ENCODE results near the gene KLF15. TPM values are rescaled to one million over a fixed set of nuclear protein-coding genes. Genes with fewer than 3 reads are reported as not detected.

KLF15 gene
- total RNA-seq, 2 experiments from 2014 or later, result not detected

- H3K4me3 Mint-ChIP-seq, result no peak overlapping the region
- DNase-seq, result no peak
- ChIA-PET CTCF (no interaction called here), POLR2A (interaction anchor here (0.6 kb wide), 1 partner anchor 154 kb away, joined by 3 read pairs; no protein-coding TSS in a partner anchor)
- no peaks in the 10 kb centered on the region for H3K4me1 Mint-ChIP-seq (ENCODE audit: low read depth)
- H3K36me3 Mint-ChIP-seq (ENCODE audit: low read depth), result no peaks in the 10 kb centered on the region
- H3K9me3 Mint-ChIP-seq (ENCODE audit: insufficient read depth), result no peaks in the 10 kb centered on the region
- H3K27me3 Mint-ChIP-seq (ENCODE audit: low read depth), result peaks cover 9% of the 10 kb centered on the region
- no peak for ATAC-seq
- H3K27ac Mint-ChIP-seq, result no peak overlapping the region
These were observed 21.1 kb upstream of the KLF15 start for GRCh38 chr3:126378341-126378751.

DNA sequence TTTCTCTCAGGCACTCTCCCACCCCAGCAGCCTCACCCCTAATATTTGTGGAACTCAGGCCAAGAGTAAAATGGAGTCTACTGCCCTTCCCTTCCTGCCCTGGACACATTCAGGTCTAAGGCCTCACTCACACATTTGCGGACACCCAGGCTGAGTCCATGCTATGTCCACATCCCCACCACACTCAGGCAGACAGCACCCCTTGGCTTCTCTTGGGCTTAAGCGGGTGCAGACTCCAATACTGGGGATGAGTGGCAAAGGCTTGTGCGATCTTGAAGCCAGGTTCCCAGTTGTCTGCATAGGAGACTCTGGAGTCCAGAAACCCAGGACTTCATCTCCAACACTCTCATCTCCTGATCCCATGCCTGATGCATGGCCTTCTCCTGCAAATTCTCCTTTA, 20.0 kb upstream of the KLF15 start:
- H3K9me3 Mint-ChIP-seq (ENCODE audit: insufficient read depth), result no peaks in the 10 kb centered on the region
- no peak for DNase-seq
- POLR2A ChIA-PET, result no interaction called here

DNA sequence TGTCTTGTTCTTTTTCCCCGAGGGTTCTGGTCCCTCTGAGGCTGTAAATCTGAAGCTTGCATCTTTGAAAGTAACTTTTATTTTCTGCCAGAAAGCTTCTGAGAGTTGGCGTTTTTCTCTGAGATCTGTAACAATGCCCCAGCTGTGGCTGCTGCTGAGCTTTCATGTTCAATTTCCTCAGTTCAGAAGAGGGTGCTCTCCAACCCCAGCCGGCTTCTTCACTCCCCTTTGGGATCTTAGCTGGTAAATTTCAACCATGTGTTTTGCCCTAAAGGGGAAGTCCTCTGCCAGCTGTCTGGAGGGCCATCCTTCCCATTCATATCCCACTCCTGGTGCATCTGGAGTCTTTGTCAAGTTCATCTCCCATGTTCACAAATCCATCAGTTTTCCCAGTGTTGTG, 19.2 kb upstream of the KLF15 start:
- no peak overlapping the region for H3K27ac Mint-ChIP-seq
- ChIA-PET CTCF (no interaction called here), POLR2A (no interaction called here)
- no peaks in the 10 kb centered on the region for H3K36me3 Mint-ChIP-seq (ENCODE audit: low read depth)
- no peak overlapping the region for H3K4me3 Mint-ChIP-seq
- ATAC-seq (no peak), DNase-seq (no peak)
- no peaks in the 10 kb centered on the region for H3K9me3 Mint-ChIP-seq (ENCODE audit: insufficient read depth)
- H3K27me3 Mint-ChIP-seq (ENCODE audit: low read depth), result peaks cover 1% of the 10 kb centered on the region
- H3K4me1 Mint-ChIP-seq (ENCODE audit: low read depth), result no peaks in the 10 kb centered on the region

More for the DNA sequence above, 20.0 kb upstream of the KLF15 start:
- H3K4me1 Mint-ChIP-seq (ENCODE audit: low read depth), result no peaks in the 10 kb centered on the region
- H3K4me3 Mint-ChIP-seq, result no peak overlapping the region
- H3K36me3 Mint-ChIP-seq (ENCODE audit: low read depth), result no peaks in the 10 kb centered on the region
- no peak overlapping the region for H3K27ac Mint-ChIP-seq
- CTCF ChIA-PET, result no interaction called here
- H3K27me3 Mint-ChIP-seq (ENCODE audit: low read depth), result peaks cover 5% of the 10 kb centered on the region
- ATAC-seq, result no peak

DNA sequence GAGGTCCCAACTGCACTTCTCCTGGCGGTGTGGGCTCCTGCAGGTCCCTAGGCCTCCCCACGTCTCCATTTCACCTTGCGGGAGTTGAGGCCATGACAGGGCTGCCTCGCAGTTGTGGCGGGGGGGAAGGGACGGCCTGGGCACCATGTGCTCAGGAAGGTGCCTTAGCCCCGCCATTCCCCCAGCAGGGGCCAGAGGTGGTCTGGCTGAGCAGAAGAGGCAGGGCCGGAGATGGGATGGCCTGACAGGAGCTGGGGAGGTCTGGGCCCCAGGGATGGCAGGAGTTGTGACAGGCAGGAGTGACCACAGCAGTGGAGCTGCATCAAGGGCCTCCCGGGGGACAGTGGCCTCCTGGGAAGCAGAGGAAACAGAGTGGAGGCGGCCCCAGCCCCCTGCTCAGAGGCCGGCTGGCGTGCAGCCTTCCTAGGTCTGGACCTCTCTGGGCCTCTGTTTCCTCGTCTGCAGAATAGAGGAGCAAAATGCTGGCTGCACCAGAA, 18.7 kb upstream of the KLF15 start:
- ChIA-PET CTCF (no interaction called here), POLR2A (no interaction called here)
- ATAC-seq (no peak), DNase-seq (no peak)
- Mint-ChIP-seq H3K27ac (no peak overlapping the region), H3K9me3 (ENCODE audit: insufficient read depth) (no peaks in the 10 kb centered on the region), H3K36me3 (ENCODE audit: low read depth) (no peaks in the 10 kb centered on the region), H3K4me1 (ENCODE audit: low read depth) (no peaks in the 10 kb centered on the region), H3K27me3 (ENCODE audit: low read depth) (peaks cover under 1% of the 10 kb centered on the region), H3K4me3 (no peak overlapping the region)

DNA sequence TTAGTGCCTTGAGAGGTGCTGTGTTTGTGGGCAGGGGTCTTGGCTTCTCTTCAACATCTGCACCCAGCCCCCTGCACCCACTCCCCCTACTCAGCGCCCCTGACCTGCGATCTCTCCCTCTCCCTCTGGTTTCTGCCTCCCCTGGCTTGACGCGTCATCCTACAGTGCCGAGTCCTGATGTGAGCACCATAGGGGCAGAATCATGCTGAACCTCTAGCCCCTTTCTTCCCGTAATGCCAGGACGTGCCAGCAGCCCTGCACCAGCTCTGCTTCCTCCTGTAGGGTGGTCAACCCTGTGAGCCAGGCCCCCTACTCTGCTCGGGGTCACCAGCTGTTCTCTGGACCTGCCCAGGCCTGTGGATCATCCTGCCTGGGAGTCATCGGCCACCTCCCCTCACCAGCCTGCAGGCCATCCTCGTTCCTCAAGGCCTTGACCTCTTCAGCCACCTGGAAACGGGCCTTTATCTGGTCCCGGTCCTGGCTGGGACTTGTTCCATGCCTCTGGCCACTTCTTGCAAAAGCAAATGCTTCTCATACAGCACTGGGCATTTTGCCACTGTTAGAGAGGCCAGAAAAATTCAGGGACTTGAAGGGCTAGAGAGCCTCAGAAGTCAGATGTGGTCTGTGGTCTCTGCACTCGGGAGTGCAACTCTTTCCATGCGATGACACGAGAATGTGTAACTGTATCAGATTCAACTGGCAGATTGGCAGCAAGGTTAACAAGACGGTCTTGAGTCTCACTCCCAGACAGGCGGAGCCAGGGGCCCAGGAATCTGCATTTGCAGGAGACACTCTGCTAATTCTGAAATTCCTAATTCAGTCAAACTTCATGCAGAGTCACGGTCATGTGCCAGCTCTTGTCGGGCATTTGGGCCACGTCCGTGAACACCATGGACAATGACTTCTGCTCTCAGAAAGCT, 16.7 kb upstream of the KLF15 start:
- POLR2A ChIA-PET, result no interaction called here
- DNase-seq, result no peak
- H3K36me3 Mint-ChIP-seq (ENCODE audit: low read depth), result no peaks in the 10 kb centered on the region
- no peak overlapping the region for H3K4me3 Mint-ChIP-seq
- no peaks in the 10 kb centered on the region for H3K9me3 Mint-ChIP-seq (ENCODE audit: insufficient read depth)
- H3K27ac Mint-ChIP-seq, result no peak overlapping the region
- no peaks in the 10 kb centered on the region for H3K4me1 Mint-ChIP-seq (ENCODE audit: low read depth)
- CTCF ChIA-PET, result no interaction called here
- H3K27me3 Mint-ChIP-seq (ENCODE audit: low read depth), result peaks cover under 1% of the 10 kb centered on the region
- no peak for ATAC-seq

DNA sequence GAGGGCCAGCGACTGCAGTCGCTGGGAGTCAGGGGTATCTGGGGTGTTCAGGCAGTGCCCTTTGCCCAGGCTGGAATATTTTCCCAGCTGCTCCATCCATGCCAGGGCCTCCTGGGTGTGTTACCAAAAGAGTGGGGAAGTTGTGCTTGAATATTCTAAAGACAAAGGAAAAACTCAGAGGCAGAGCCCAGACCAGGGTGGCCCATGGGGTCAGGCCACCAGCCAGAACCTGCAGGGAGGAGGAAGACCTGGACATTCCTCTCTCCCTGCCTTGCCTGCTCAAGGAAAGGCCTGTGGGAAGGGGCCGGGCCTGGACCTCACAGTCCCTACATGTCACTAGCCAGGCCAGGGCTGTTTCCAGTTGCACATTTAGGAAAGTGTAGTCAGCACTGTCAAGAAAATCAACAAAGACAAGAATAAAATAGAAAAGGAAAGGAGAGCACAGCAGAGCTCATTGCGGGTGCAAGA, 16.0 kb upstream of the KLF15 start:
- Mint-ChIP-seq H3K27ac (no peak overlapping the region), H3K36me3 (ENCODE audit: low read depth) (no peaks in the 10 kb centered on the region), H3K27me3 (ENCODE audit: low read depth) (peaks cover 2% of the 10 kb centered on the region), H3K9me3 (ENCODE audit: insufficient read depth) (no peaks in the 10 kb centered on the region), H3K4me3 (no peak overlapping the region), H3K4me1 (ENCODE audit: low read depth) (no peaks in the 10 kb centered on the region)
- no peak for DNase-seq
- POLR2A ChIA-PET, result no interaction called here
- CTCF ChIA-PET, result no interaction called here
- no peak for ATAC-seq

DNA sequence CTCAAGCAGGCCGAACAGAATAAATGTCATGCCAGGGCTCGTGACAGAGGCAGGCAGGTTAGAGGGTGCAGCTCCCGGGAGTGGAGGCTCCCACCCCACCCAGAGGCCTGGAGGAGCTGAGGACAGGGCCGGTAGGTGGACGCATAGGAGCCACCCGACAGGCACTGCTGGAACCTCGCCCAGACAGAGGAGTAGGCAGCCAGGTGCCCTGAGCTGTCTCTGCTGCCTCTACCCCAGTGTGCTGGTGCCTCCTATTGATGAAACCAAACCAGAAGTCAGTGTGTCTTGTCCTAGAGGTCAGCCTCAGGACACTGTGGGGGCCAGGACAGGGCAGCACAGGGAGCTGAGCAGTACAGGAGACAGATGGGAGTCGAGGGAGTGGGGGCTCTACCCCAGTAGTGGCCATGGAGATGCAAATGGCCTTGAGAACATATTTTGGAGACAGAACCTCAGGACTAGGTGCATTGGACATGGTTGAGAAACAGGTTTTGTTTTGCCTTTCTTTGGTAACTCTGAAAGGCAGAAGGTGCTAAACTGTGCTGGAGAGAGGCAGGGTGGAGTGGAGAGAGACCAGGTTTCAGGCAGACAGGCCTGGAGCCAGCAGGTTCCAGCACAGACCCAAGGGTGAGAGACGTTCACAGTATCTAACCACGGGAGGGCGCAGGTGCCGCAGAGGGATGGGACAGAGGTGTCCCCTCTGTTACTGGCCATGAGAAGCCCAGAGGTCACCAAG, 15.4 kb upstream of the KLF15 start:
- Mint-ChIP-seq H3K27ac (no peak overlapping the region), H3K27me3 (ENCODE audit: low read depth) (peaks cover 2% of the 10 kb centered on the region), H3K4me1 (ENCODE audit: low read depth) (no peaks in the 10 kb centered on the region), H3K9me3 (ENCODE audit: insufficient read depth) (no peaks in the 10 kb centered on the region), H3K36me3 (ENCODE audit: low read depth) (no peaks in the 10 kb centered on the region), H3K4me3 (no peak overlapping the region)
- POLR2A ChIA-PET, result no interaction called here
- DNase-seq (no peak), ATAC-seq (no peak)
- CTCF ChIA-PET, result no interaction called here

GRCh38 chr3:126371096-126371705, 14.0 kb upstream of the KLF15 start:
- CTCF ChIA-PET, result no interaction called here
- Mint-ChIP-seq H3K27ac (no peak overlapping the region), H3K9me3 (ENCODE audit: insufficient read depth) (no peaks in the 10 kb centered on the region), H3K4me3 (no peak overlapping the region), H3K36me3 (ENCODE audit: low read depth) (no peaks in the 10 kb centered on the region), H3K27me3 (ENCODE audit: low read depth) (peaks cover 2% of the 10 kb centered on the region), H3K4me1 (ENCODE audit: low read depth) (no peaks in the 10 kb centered on the region)
- ATAC-seq (no peak), DNase-seq (no peak)
- POLR2A ChIA-PET, result no interaction called here

DNA sequence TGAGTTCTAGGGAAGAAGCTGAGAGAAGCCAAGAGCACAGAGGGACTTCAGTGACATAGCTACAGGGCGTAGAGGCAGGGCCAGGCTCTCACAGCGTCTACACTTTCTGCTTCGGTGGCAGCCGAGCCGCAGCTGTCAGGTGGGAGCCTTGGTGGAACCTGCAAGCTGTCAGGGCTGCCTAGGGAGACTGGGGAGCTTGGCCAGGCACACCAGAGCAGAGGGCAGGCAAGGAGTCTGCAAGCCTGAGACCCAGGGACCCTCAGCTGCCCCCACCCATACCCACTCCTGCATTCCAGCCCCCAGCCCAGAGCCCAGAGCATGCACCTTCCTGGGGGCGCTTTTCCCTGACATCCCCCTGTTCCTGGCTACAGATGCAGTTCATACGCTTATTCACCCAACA, 13.4 kb upstream of the KLF15 start:
- DNase-seq, result no peak
- Mint-ChIP-seq H3K9me3 (ENCODE audit: insufficient read depth) (no peaks in the 10 kb centered on the region), H3K27me3 (ENCODE audit: low read depth) (peaks cover 2% of the 10 kb centered on the region), H3K4me1 (ENCODE audit: low read depth) (no peaks in the 10 kb centered on the region), H3K4me3 (no peak overlapping the region), H3K27ac (no peak overlapping the region), H3K36me3 (ENCODE audit: low read depth) (no peaks in the 10 kb centered on the region)
- CTCF ChIA-PET, result no interaction called here
- no peak for ATAC-seq
- POLR2A ChIA-PET, result no interaction called here

DNA sequence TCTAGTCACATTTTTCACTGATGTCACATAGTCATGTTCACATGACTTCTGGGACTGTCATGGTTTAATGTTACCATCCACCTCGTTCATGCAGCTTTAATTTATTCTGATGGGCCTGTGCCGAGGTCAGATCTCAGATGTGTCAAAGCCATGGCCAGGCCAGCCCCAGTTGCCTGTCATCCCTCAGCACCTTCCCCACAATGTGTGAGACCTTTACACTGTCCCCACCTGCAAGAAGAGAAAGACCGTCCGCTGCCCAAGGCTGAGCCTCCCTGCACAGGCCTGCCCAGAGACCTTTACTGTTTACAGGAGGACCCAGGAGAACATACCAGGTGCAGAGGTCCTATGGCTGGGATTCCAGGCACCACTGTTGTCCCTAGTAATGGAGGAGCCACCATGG, 12.8 kb upstream of the KLF15 start:
- POLR2A ChIA-PET, result no interaction called here
- Mint-ChIP-seq H3K4me3 (no peak overlapping the region), H3K27ac (no peak overlapping the region), H3K9me3 (ENCODE audit: insufficient read depth) (no peaks in the 10 kb centered on the region), H3K36me3 (ENCODE audit: low read depth) (no peaks in the 10 kb centered on the region), H3K27me3 (ENCODE audit: low read depth) (peaks cover 2% of the 10 kb centered on the region), H3K4me1 (ENCODE audit: low read depth) (no peaks in the 10 kb centered on the region)
- ATAC-seq (no peak), DNase-seq (no peak)
- CTCF ChIA-PET, result no interaction called here

- Mint-ChIP-seq H3K9me3 (ENCODE audit: insufficient read depth) (no peaks in the 10 kb centered on the region), H3K4me1 (ENCODE audit: low read depth) (no peaks in the 10 kb centered on the region), H3K36me3 (ENCODE audit: low read depth) (no peaks in the 10 kb centered on the region), H3K4me3 (no peak overlapping the region), H3K27ac (no peak overlapping the region), H3K27me3 (ENCODE audit: low read depth) (peaks cover 2% of the 10 kb centered on the region)
- ATAC-seq (no peak), DNase-seq (no peak)
- ChIA-PET CTCF (no interaction called here), POLR2A (no interaction called here)
These were observed 12.3 kb upstream of the KLF15 start for GRCh38 chr3:126369490-126369889.

GRCh38 chr3:126367316-126367805, 10.2 kb upstream of the KLF15 start:
- H3K27me3 Mint-ChIP-seq (ENCODE audit: low read depth), result peaks cover 2% of the 10 kb centered on the region
- ChIA-PET CTCF (no interaction called here), POLR2A (no interaction called here)
- no peaks in the 10 kb centered on the region for H3K4me1 Mint-ChIP-seq (ENCODE audit: low read depth)
- no peak overlapping the region for H3K4me3 Mint-ChIP-seq
- no peaks in the 10 kb centered on the region for H3K9me3 Mint-ChIP-seq (ENCODE audit: insufficient read depth)
- no peaks in the 10 kb centered on the region for H3K36me3 Mint-ChIP-seq (ENCODE audit: low read depth)
- DNase-seq (no peak), ATAC-seq (no peak)
- no peak overlapping the region for H3K27ac Mint-ChIP-seq

Data from activated CD8-positive, alpha-beta T cell treated with anti-CD3 and anti-CD28 coated beads, Interleukin-2, amount 10 ng/mL, durations not matched to agents 7 days and 5 days (primary cell).